Gastroesophageal sphincter (tissue), 3 donors: ENCODE data around the gene SALL1.

Source experiments
- EP300 ChIP-seq: sonication (generic); formaldehyde crosslinking; IDR thresholded peaks from one replicate; pipeline ENCODE4 v1.6.1; 2017; ENCODE audit warnings: antibody characterized with exemption, mild to moderate bottlenecking
- POLR2A ChIP-seq, 2 donors: fragments of 450-650 bp; IDR thresholded peaks; one replicate each; pipeline ENCODE4 v1.6.1; 2017; ENCODE audit warnings: antibody characterized with exemption in 2 of 2, mild to moderate bottlenecking in 2 of 2, moderate library complexity in 1 of 2
- POLR2AphosphoS5 ChIP-seq: sonication (generic); formaldehyde crosslinking; IDR thresholded peaks from one replicate; pipeline ENCODE4 v1.6.1; 2017; ENCODE audit warnings: antibody characterized with exemption
- TF ChIP-seq, protein P1 (sequence below), 4 experiments: fragments of 200-600 bp in 2 of 4; fragments of 450-650 bp in 2 of 4; sonication (generic) in 1 of 4; IDR thresholded peaks; one replicate each; pipeline ENCODE4 v1.5.1; 2017 to 2019; ENCODE audit warnings: antibody characterized with exemption in 4 of 4, mild to moderate bottlenecking in 2 of 4, moderate library complexity in 2 of 4

DNA sequence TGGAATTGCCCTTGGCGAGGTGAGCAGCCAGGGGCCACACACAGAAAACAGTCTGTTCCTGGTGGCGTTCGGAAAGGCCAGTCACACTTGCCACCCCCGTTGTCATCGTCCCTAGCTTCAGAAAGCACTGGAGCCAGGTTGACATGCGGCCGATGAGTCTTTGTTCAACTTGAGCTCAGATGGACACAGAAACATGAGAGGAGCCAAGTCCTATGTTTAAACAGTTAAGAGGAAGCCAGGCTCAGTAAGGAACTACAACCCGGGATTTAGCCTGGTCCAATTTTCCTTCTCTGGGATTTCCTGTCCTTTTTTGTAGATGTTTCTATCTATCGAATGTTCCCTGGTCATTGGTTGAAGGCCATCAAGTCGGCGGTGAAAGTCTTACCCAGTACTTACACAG, 19.5 kb downstream of the SALL1 start:
- TF ChIP-seq, protein P1, sequence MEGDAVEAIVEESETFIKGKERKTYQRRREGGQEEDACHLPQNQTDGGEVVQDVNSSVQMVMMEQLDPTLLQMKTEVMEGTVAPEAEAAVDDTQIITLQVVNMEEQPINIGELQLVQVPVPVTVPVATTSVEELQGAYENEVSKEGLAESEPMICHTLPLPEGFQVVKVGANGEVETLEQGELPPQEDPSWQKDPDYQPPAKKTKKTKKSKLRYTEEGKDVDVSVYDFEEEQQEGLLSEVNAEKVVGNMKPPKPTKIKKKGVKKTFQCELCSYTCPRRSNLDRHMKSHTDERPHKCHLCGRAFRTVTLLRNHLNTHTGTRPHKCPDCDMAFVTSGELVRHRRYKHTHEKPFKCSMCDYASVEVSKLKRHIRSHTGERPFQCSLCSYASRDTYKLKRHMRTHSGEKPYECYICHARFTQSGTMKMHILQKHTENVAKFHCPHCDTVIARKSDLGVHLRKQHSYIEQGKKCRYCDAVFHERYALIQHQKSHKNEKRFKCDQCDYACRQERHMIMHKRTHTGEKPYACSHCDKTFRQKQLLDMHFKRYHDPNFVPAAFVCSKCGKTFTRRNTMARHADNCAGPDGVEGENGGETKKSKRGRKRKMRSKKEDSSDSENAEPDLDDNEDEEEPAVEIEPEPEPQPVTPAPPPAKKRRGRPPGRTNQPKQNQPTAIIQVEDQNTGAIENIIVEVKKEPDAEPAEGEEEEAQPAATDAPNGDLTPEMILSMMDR (IDR thresholded peaks at IDR 0.05) = no peak
- TF ChIP-seq EP300 (no peak), POLR2AphosphoS5 (no peak), POLR2A (IDR thresholded peaks at IDR 0.05) (no peak)
